GM12878 (cell line): ENCODE data around the gene CCNL2. TPM values are rescaled to one million over a fixed set of nuclear protein-coding genes. Genes with fewer than 3 reads are reported as not detected.
A peak's percentile ranks its signal among the peaks of the same experiment; 100 is the strongest.

Source experiments
- BCL11A ChIP-seq: IDR thresholded peaks from 2 replicates; pipeline ENCODE4 v1.6.1; 2011; ENCODE audit warnings: low read depth, low read length
- BHLHE40 ChIP-seq, 2 experiments: fragments of 450-650 bp in 1 of 2; IDR thresholded peaks; 2 replicates each; pipeline ENCODE4 v1.6.1; 2011 to 2017; ENCODE audit warnings: low read depth in 2 of 2, borderline replicate concordance in 1 of 2, improper control_type of control experiment in 1 of 2, low read length in 1 of 2, mild to moderate bottlenecking in 1 of 2
- EGR1 ChIP-seq, 2 experiments: IDR thresholded peaks; 1 replicate in 1 of 2; 2 replicates in 1 of 2; pipeline ENCODE4 v1.6.1; 2011 to 2012; ENCODE audit warnings: low read depth in 2 of 2, low read length in 2 of 2, borderline replicate concordance in 1 of 2, mild to moderate bottlenecking in 1 of 2, moderate library complexity in 1 of 2
- KDM1A ChIP-seq: fragments of 200-600 bp; sonication (generic); IDR thresholded peaks from 2 replicates; pipeline ENCODE4 v1.6.1; 2016; ENCODE audit warnings: borderline replicate concordance
- KLF5 ChIP-seq: fragments of 450-650 bp; IDR thresholded peaks from 2 replicates; pipeline ENCODE4 v1.6.1; 2014; ENCODE audit warnings: mild to moderate bottlenecking; ENCODE audit not compliant: partially characterized antibody
- MEF2A ChIP-seq: IDR thresholded peaks from 2 replicates; pipeline ENCODE4 v1.6.1; 2011; ENCODE audit warnings: low read depth, mild to moderate bottlenecking, low read length, moderate library complexity; ENCODE audit not compliant: insufficient read depth
- PML ChIP-seq: IDR thresholded peaks from 2 replicates; pipeline ENCODE4 v1.6.1; 2012; ENCODE audit warnings: low read length, inconsistent platforms
- POLR2A ChIP-seq: IDR thresholded peaks from 2 replicates; pipeline ENCODE4 v1.6.1; 2011; ENCODE audit warnings: low read depth, mild to moderate bottlenecking, low read length
- RB1 ChIP-seq: fragments of 450-650 bp; formaldehyde crosslinking; IDR thresholded peaks from 2 replicates; pipeline ENCODE4 v1.6.1; 2017; ENCODE audit warnings: mild to moderate bottlenecking, borderline replicate concordance
- SMAD5 ChIP-seq: IDR thresholded peaks from 2 replicates; pipeline ENCODE4 v1.6.1; 2016; ENCODE audit warnings: antibody characterized with exemption, low read depth
- SMARCA5 ChIP-seq: fragments of 450-650 bp; IDR thresholded peaks from 2 replicates; pipeline ENCODE4 v1.6.1; 2017; ENCODE audit warnings: mild to moderate bottlenecking
- SRF ChIP-seq, 2 experiments: IDR thresholded peaks; 2 replicates each; pipeline ENCODE4 v1.6.1; 2011; ENCODE audit warnings: low read depth in 2 of 2, low read length in 2 of 2, mild to moderate bottlenecking in 1 of 2, moderate library complexity in 1 of 2
- TAF1 ChIP-seq: IDR thresholded peaks from 2 replicates; pipeline ENCODE4 v1.6.1; 2011; ENCODE audit warnings: mild to moderate bottlenecking, low read depth, low read length, borderline replicate concordance
- ZNF207 ChIP-seq: fragments of 450-650 bp; IDR thresholded peaks from 2 replicates; pipeline ENCODE4 v1.6.1; 2014; ENCODE audit warnings: antibody characterized with exemption, mild to moderate bottlenecking, borderline replicate concordance
- ZNF384 ChIP-seq: IDR thresholded peaks from 2 replicates; pipeline ENCODE4 v1.6.1; 2012; ENCODE audit warnings: low read depth, mild to moderate bottlenecking, low read length, improper control_type of control experiment, borderline replicate concordance
- polyA plus RNA-seq, 11 experiments: library from polyadenylated mRNA; depleted of rRNA in 4 of 11; unstranded in 6 of 11; stranded (reverse) in 5 of 11; fragments of >200 nt; fragmentation: Nextera tagmentation in 4 of 11; fragmentation: Illumina TruSeq in 1 of 11; extraction: Ambion mirVana in 4 of 11; extraction: Trizol in 1 of 11; gene quantifications; 1 replicate in 1 of 11; 2 replicates in 10 of 11; pipeline versions ENCODE4 v1.2.1 to v1.2.3, GENCODE V29; 2011 to 2016; ENCODE audit warnings: inconsistent platforms in 2 of 11, missing spikeins in 2 of 11, low read depth in 1 of 11
- total RNA-seq, 4 experiments: library from RNA; depleted of rRNA in 3 of 4; stranded (reverse); fragments of >200 nt in 3 of 4; fragmentation: Illumina TruSeq in 1 of 4; extraction: Trizol in 1 of 4; gene quantifications; 2 replicates each; pipeline versions ENCODE4 v1.2.1 to v1.2.3, GENCODE V29; 2013 to 2021
- TF ChIP-seq, protein P1 (sequence below): fragments of 450-650 bp; IDR thresholded peaks from 2 replicates; pipeline ENCODE4 v1.6.1; 2014; ENCODE audit warnings: mild to moderate bottlenecking
- TF ChIP-seq, protein P2 (sequence below): fragments of 450-650 bp; IDR thresholded peaks from 2 replicates; pipeline ENCODE4 v1.6.1; 2016; ENCODE audit warnings: mild to moderate bottlenecking
- TF ChIP-seq, protein P3 (sequence below): fragments of 450-650 bp; IDR thresholded peaks from 2 replicates; pipeline ENCODE4 v1.6.1; 2018; ENCODE audit warnings: borderline replicate concordance, mild to moderate bottlenecking; ENCODE audit not compliant: partially characterized antibody
- TF ChIP-seq, protein P4 (sequence below): IDR thresholded peaks from 2 replicates; pipeline ENCODE4 v1.6.1; 2012; ENCODE audit warnings: low read depth, low read length, improper control_type of control experiment
- TF ChIP-seq, protein P5 (sequence below): fragments of 450-650 bp; IDR thresholded peaks from 2 replicates; pipeline ENCODE4 v1.6.1; 2016; ENCODE audit warnings: mild to moderate bottlenecking, moderate library complexity, borderline replicate concordance

The CCNL2 gene
- total and polyA plus RNA-seq, 10 of the 15 experiments (the other 5 are each of a cell fraction or from before 2014, with no cell fraction given): 2.1 to 143 (median 101) TPM

DNA sequence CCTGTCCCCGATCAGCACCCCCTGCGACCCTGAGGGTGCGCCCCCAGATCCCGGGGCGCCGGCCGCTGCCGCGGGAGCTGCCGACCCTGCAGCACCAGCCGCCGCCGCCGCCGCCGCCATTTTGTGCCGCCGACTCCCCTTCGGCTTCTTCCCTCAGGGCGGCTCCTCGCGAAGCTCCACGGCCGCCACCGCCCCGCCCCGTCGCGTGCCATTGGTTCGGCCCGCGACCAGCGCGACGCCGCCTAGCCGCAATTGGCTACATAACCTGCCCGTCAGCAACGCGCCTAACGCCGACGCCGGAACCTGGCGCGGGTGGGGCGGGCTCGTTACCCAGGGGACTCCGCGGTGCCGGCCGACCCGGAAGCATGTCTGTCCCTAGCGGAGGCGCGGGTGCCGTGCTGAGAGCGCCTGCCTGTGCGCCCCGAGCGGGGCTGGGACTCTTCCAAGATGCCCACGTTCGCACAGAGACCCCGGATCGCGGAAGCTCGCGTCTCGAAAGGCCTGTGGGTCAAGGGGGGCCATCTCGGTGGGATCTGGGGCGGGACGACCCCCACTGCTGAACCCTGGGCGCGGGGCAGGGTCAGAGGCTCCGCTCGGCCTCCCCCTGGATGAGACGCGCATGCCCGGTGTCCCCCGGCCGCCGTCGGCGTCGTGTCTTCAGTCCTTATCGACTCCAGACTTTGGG is at the start of gene CCNL2 (continued):
- 0 out of 4 replicates have a peak, but pooled peaks of 1 of the 2 experiments have one; percentile 15 for TF ChIP-seq SRF (IDR thresholded peaks at IDR 0.05; ENCODE audit: low read depth in 2 of 2, low read length in 2 of 2)
- peak in 1 of 2 experiments; percentile 52; a peak in 1 of 3 replicates for TF ChIP-seq EGR1 (IDR thresholded peaks at IDR 0.05; ENCODE audit: borderline replicate concordance in 1 of 2, low read depth in 2 of 2, low read length in 2 of 2)
- 0 out of 2 replicates have a peak, but pooled peaks have one; percentile 7 for TF ChIP-seq MEF2A
- TF ChIP-seq, protein P1, sequence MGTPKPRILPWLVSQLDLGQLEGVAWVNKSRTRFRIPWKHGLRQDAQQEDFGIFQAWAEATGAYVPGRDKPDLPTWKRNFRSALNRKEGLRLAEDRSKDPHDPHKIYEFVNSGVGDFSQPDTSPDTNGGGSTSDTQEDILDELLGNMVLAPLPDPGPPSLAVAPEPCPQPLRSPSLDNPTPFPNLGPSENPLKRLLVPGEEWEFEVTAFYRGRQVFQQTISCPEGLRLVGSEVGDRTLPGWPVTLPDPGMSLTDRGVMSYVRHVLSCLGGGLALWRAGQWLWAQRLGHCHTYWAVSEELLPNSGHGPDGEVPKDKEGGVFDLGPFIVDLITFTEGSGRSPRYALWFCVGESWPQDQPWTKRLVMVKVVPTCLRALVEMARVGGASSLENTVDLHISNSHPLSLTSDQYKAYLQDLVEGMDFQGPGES: peak; percentile 97
- peak; percentile 70 to 93 for TF ChIP-seq BHLHE40 (IDR thresholded peaks at IDR 0.05; ENCODE audit: borderline replicate concordance in 1 of 2, low read depth in 2 of 2, low read length in 1 of 2)
- peak; percentile 79; the same call in 1 of the 2 replicates for TF ChIP-seq ZNF207
- peak; percentile 64; the same call in 1 of the 2 replicates for TF ChIP-seq RB1
- TF ChIP-seq, protein P2, sequence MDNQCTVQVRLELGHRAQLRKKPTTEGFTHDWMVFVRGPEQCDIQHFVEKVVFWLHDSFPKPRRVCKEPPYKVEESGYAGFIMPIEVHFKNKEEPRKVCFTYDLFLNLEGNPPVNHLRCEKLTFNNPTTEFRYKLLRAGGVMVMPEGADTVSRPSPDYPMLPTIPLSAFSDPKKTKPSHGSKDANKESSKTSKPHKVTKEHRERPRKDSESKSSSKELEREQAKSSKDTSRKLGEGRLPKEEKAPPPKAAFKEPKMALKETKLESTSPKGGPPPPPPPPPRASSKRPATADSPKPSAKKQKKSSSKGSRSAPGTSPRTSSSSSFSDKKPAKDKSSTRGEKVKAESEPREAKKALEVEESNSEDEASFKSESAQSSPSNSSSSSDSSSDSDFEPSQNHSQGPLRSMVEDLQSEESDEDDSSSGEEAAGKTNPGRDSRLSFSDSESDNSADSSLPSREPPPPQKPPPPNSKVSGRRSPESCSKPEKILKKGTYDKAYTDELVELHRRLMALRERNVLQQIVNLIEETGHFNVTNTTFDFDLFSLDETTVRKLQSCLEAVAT: 0 out of 2 replicates have a peak, but pooled peaks have one; percentile 11
- TF ChIP-seq BCL11A: no peak
- TF ChIP-seq SMARCA5: peak; percentile 68; the same call in 1 of the 2 replicates
- no peak for TF ChIP-seq PML
- peak; percentile 88 for TF ChIP-seq POLR2A
- no peak for TF ChIP-seq KDM1A
- peak; percentile 72; the same call in 1 of the 2 replicates for TF ChIP-seq SMAD5
- peak; percentile 78; the same call in 1 of the 2 replicates for TF ChIP-seq TAF1
- no peak for TF ChIP-seq ZNF384
- TF ChIP-seq, protein P3, sequence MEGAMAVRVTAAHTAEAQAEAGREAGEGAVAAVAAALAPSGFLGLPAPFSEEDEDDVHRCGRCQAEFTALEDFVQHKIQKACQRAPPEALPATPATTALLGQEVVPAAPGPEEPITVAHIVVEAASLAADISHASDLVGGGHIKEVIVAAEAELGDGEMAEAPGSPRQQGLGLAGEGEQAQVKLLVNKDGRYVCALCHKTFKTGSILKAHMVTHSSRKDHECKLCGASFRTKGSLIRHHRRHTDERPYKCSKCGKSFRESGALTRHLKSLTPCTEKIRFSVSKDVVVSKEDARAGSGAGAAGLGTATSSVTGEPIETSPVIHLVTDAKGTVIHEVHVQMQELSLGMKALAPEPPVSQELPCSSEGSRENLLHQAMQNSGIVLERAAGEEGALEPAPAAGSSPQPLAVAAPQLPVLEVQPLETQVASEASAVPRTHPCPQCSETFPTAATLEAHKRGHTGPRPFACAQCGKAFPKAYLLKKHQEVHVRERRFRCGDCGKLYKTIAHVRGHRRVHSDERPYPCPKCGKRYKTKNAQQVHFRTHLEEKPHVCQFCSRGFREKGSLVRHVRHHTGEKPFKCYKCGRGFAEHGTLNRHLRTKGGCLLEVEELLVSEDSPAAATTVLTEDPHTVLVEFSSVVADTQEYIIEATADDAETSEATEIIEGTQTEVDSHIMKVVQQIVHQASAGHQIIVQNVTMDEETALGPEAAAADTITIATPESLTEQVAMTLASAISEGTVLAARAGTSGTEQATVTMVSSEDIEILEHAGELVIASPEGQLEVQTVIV: peak; percentile 86
- TF ChIP-seq KLF5: peak; percentile 77
- TF ChIP-seq, protein P4, sequence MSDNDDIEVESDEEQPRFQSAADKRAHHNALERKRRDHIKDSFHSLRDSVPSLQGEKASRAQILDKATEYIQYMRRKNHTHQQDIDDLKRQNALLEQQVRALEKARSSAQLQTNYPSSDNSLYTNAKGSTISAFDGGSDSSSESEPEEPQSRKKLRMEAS: peak; percentile 68; the same call in 1 of the 2 replicates
- TF ChIP-seq, protein P5, sequence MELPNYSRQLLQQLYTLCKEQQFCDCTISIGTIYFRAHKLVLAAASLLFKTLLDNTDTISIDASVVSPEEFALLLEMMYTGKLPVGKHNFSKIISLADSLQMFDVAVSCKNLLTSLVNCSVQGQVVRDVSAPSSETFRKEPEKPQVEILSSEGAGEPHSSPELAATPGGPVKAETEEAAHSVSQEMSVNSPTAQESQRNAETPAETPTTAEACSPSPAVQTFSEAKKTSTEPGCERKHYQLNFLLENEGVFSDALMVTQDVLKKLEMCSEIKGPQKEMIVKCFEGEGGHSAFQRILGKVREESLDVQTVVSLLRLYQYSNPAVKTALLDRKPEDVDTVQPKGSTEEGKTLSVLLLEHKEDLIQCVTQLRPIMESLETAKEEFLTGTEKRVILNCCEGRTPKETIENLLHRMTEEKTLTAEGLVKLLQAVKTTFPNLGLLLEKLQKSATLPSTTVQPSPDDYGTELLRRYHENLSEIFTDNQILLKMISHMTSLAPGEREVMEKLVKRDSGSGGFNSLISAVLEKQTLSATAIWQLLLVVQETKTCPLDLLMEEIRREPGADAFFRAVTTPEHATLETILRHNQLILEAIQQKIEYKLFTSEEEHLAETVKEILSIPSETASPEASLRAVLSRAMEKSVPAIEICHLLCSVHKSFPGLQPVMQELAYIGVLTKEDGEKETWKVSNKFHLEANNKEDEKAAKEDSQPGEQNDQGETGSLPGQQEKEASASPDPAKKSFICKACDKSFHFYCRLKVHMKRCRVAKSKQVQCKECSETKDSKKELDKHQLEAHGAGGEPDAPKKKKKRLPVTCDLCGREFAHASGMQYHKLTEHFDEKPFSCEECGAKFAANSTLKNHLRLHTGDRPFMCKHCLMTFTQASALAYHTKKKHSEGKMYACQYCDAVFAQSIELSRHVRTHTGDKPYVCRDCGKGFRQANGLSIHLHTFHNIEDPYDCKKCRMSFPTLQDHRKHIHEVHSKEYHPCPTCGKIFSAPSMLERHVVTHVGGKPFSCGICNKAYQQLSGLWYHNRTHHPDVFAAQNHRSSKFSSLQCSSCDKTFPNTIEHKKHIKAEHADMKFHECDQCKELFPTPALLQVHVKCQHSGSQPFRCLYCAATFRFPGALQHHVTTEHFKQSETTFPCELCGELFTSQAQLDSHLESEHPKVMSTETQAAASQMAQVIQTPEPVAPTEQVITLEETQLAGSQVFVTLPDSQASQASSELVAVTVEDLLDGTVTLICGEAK: peak; percentile 83
